HL-60 (cell line): ENCODE data around the gene FLVCR1.

Source experiments
- DNase-seq, 2 experiments: peaks; one replicate each; pipeline ENCODE4 v3.0.0-alpha.2; 2010 to 2020; ENCODE audit warnings: low read depth in 1 of 2, low spot score in 1 of 2
- H3K27ac ChIP-seq: fragments of 250-450 bp; sonication (Bioruptor Pico); replicated peaks from 2 replicates; pipeline ENCODE4 v1.5.1; 2020; ENCODE audit warnings: mild to moderate bottlenecking, moderate library complexity
- H3K27me3 ChIP-seq: fragments of 250-450 bp; sonication (Bioruptor Pico); 2 replicates; pipeline ENCODE4 v1.5.1; 2021; ENCODE audit warnings: mild to moderate bottlenecking, moderate library complexity; ENCODE audit not compliant: insufficient read depth, poor library complexity, severe bottlenecking
- H3K4me3 ChIP-seq: replicated peaks from 2 replicates; pipeline ENCODE4 v1.5.1; 2011; ENCODE audit warnings: mild to moderate bottlenecking, control low read depth, low read length; ENCODE audit not compliant: insufficient read depth
- CTCF ChIP-seq: IDR thresholded peaks from one replicate; pipeline ENCODE4 v1.5.1; 2011; ENCODE audit warnings: low read length, control low read depth, inconsistent platforms; ENCODE audit not compliant: insufficient read depth
- GABPA ChIP-seq: IDR thresholded peaks from 2 replicates; pipeline ENCODE4 v1.6.1; 2012; ENCODE audit warnings: low read depth
- POLR2AphosphoS5 ChIP-seq: IDR thresholded peaks from 2 replicates; pipeline ENCODE4 v1.6.1; 2012; ENCODE audit warnings: low read depth
- REST ChIP-seq: IDR thresholded peaks from 2 replicates; pipeline ENCODE4 v1.6.1; 2012; ENCODE audit warnings: low read depth; ENCODE audit not compliant: insufficient replicate concordance
- SPI1 ChIP-seq: IDR thresholded peaks from 2 replicates; pipeline ENCODE4 v1.6.1; 2012; ENCODE audit warnings: low read depth, mild to moderate bottlenecking, borderline replicate concordance

FLVCR1 gene

GRCh38 chr1:212942679-212943392, 84.8 kb downstream of the FLVCR1 start:
- TF ChIP-seq CTCF (no peak), POLR2AphosphoS5 (no peak), SPI1 (no peak), REST (no peak), GABPA (no peak)
- Histone ChIP-seq H3K27me3 (peaks cover 8% of the 10 kb centered on the region), H3K27ac (no peak overlapping the region), H3K4me3 (no peak overlapping the region)
- no peak for DNase-seq

GRCh38 chr1:212943393-212943710, 85.3 kb downstream of the FLVCR1 start:
- TF ChIP-seq SPI1 (no peak), REST (no peak), CTCF (no peak), POLR2AphosphoS5 (no peak), GABPA (no peak)
- Histone ChIP-seq H3K27ac (no peak overlapping the region), H3K4me3 (no peak overlapping the region), H3K27me3 (peaks cover 8% of the 10 kb centered on the region)
- DNase-seq: no peak

- TF ChIP-seq POLR2AphosphoS5 (no peak), GABPA (no peak), SPI1 (no peak), CTCF (no peak), REST (no peak)
- no peak overlapping the region for H3K27ac ChIP-seq
- H3K4me3 ChIP-seq: no peak overlapping the region
- no peak for DNase-seq
- peaks cover 12% of the 10 kb centered on the region for H3K27me3 ChIP-seq
Measured at GRCh38 chr1:212944229-212944901, 86.3 kb downstream of the FLVCR1 start.
